K562 (cell line): ENCODE data around the gene HEMK1. TPM values are rescaled to one million over a fixed set of nuclear protein-coding genes. Genes with fewer than 3 reads are reported as not detected.
A peak's percentile ranks its signal among the peaks of the same experiment; 100 is the strongest.

ENCODE experiments used
- BACH1 ChIP-seq: fragments of 200-800 bp; sonication (Bioruptor generic); IDR thresholded peaks from 2 replicates; pipeline ENCODE4 v1.6.1; 2016; ENCODE audit warnings: missing genetic modification characterization, missing compliant biosample characterization
- CBFA2T2 ChIP-seq: fragments of 450-650 bp; conservative IDR thresholded peaks from 2 replicates; pipeline ENCODE4 v1.6.1; 2017; ENCODE audit warnings: mild to moderate bottlenecking
- CBFA2T3 ChIP-seq: fragments of 450-650 bp; IDR thresholded peaks from 2 replicates; pipeline ENCODE4 v1.6.1; 2017
- GMEB1 ChIP-seq: fragments of 250-450 bp; sonication (Bioruptor Pico); IDR thresholded peaks from 2 replicates; pipeline ENCODE4 v1.4.0; 2020; ENCODE audit warnings: mild to moderate bottlenecking
- HDAC2 ChIP-seq: fragments of 450-650 bp; IDR thresholded peaks from 2 replicates; pipeline ENCODE4 v1.6.1; 2016; ENCODE audit warnings: mild to moderate bottlenecking
- LEF1 ChIP-seq: fragments of 450-650 bp; IDR thresholded peaks from 2 replicates; pipeline ENCODE4 v1.6.1; 2016; ENCODE audit warnings: mild to moderate bottlenecking
- MBD2 ChIP-seq: sonication (generic); IDR thresholded peaks from 2 replicates; pipeline ENCODE4 v1.6.1; 2016; ENCODE audit warnings: low read depth, borderline replicate concordance
- NBN ChIP-seq: fragments of 450-650 bp; IDR thresholded peaks from 2 replicates; pipeline ENCODE4 v1.6.1; 2016; ENCODE audit warnings: low read depth, mild to moderate bottlenecking
- NCOR1 ChIP-seq: fragments of 450-650 bp; IDR thresholded peaks from 2 replicates; pipeline ENCODE4 v1.6.1; 2016; ENCODE audit warnings: mild to moderate bottlenecking, moderate library complexity
- PKNOX1 ChIP-seq: fragments of 450-650 bp; IDR thresholded peaks from 2 replicates; pipeline ENCODE4 v1.6.1; 2016
- SIRT6 ChIP-seq: IDR thresholded peaks from one replicate; pipeline ENCODE4 v1.6.1; 2012; ENCODE audit warnings: low read depth, mild to moderate bottlenecking, control low read depth, inconsistent platforms, low read length, moderate library complexity
- TBL1XR1 ChIP-seq, 2 experiments: IDR thresholded peaks; 2 replicates each; pipeline ENCODE4 v1.6.1; 2012; ENCODE audit warnings: improper control_type of control experiment in 2 of 2, low read length in 2 of 2, mild to moderate bottlenecking in 1 of 2
- ZFPM2 ChIP-seq: fragments of 250-450 bp; sonication (Bioruptor Pico); IDR thresholded peaks from 2 replicates; pipeline ENCODE4 v1.5.1; 2022; ENCODE audit warnings: mild to moderate bottlenecking
- polyA plus RNA-seq, 8 experiments: library from polyadenylated mRNA; depleted of rRNA in 4 of 8; stranded (reverse) in 5 of 8; unstranded in 3 of 8; fragments of >200 nt; fragmentation: Nextera tagmentation in 2 of 8; fragmentation: Illumina TruSeq in 1 of 8; extraction: Ambion mirVana in 2 of 8; extraction: Trizol in 1 of 8; gene quantifications; 2 replicates each; pipeline versions ENCODE4 v1.2.1 to v1.2.3, GENCODE V29; 2011 to 2014; ENCODE audit warnings: inconsistent platforms in 1 of 8, missing spikeins in 1 of 8
- total RNA-seq, 7 experiments: library from RNA; depleted of rRNA in 6 of 7; stranded (reverse); fragments of >200 nt in 6 of 7; fragmentation: Illumina TruSeq in 2 of 7; extraction: Trizol in 2 of 7; gene quantifications; 2 replicates each; pipeline versions ENCODE4 v1.2.1 to v1.2.3, GENCODE V29; 2011 to 2021; ENCODE audit warnings: low replicate concordance in 1 of 7
- TF ChIP-seq, protein P1 (sequence below), 2 experiments: fragments of 450-650 bp in 1 of 2; sonication (generic) in 1 of 2; formaldehyde crosslinking in 1 of 2; IDR thresholded peaks; 2 replicates each; pipeline versions ENCODE4 v1.7.1 to v1.9.0; 2016 to 2022; ENCODE audit warnings: inconsistent platforms in 1 of 2, mild to moderate bottlenecking in 1 of 2, missing genetic modification reagents in 1 of 2
- TF ChIP-seq, protein P2 (sequence below): sonication (generic); formaldehyde crosslinking; IDR thresholded peaks from 2 replicates; pipeline ENCODE4 v1.8.0; 2022; ENCODE audit warnings: missing genetic modification reagents, mild to moderate bottlenecking, moderate library complexity, borderline replicate concordance
- TF ChIP-seq, protein P3 (sequence below): fragments of 250-450 bp; sonication (Bioruptor Pico); IDR thresholded peaks from 2 replicates; pipeline ENCODE4 v1.6.1; 2021; ENCODE audit warnings: mild to moderate bottlenecking

Gene HEMK1
- total and polyA plus RNA-seq, 9 of the 15 experiments (the other 6 are each of a cell fraction or from before 2014, with no cell fraction given) = 2.0 to 16.8 (median 11.4) TPM

DNA sequence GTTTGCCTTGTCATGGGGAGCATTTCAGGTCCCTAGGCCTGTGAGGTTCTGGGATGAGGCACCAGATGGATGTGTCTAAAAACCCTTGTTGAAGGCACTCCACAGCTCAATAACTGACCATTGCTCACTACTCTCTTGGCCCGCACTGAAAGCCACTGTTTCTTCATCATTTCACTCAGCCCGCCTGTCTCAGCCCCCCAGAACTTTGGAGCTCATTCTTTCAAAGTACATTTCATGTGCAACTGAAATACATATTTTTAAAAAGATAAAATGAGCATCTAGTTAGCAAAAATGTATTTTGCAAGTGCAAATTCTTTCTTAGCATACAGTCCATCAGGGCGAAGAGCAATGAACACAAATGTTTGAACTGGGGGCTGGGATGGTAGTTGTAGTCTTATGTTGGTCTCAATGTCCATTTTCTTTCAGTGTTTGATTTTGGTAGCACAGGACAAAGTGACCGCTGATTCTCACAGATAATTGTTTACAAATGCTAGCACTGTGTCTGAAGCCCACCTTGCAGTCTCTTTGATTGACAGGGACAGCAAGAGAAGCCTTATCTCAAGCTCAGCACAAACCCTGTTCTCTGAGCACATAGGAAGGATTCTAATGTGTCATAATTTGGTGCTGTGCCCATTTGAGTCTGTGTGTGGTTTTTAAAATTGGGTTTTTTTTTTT is 19.6 kb downstream of the HEMK1 start (continued):
- TF ChIP-seq CBFA2T2 = no peak
- peak; percentile 42; the same call in 1 of the 2 replicates for TF ChIP-seq CBFA2T3
- TF ChIP-seq TBL1XR1 (IDR thresholded peaks at IDR 0.05; ENCODE audit: low read length in 2 of 2) = no peak
- no peak for TF ChIP-seq SIRT6
- TF ChIP-seq PKNOX1 = peak; percentile 96
- TF ChIP-seq ZFPM2 (CRISPR knock-in tag) = no peak
- TF ChIP-seq BACH1 = no peak
- TF ChIP-seq, protein P1, sequence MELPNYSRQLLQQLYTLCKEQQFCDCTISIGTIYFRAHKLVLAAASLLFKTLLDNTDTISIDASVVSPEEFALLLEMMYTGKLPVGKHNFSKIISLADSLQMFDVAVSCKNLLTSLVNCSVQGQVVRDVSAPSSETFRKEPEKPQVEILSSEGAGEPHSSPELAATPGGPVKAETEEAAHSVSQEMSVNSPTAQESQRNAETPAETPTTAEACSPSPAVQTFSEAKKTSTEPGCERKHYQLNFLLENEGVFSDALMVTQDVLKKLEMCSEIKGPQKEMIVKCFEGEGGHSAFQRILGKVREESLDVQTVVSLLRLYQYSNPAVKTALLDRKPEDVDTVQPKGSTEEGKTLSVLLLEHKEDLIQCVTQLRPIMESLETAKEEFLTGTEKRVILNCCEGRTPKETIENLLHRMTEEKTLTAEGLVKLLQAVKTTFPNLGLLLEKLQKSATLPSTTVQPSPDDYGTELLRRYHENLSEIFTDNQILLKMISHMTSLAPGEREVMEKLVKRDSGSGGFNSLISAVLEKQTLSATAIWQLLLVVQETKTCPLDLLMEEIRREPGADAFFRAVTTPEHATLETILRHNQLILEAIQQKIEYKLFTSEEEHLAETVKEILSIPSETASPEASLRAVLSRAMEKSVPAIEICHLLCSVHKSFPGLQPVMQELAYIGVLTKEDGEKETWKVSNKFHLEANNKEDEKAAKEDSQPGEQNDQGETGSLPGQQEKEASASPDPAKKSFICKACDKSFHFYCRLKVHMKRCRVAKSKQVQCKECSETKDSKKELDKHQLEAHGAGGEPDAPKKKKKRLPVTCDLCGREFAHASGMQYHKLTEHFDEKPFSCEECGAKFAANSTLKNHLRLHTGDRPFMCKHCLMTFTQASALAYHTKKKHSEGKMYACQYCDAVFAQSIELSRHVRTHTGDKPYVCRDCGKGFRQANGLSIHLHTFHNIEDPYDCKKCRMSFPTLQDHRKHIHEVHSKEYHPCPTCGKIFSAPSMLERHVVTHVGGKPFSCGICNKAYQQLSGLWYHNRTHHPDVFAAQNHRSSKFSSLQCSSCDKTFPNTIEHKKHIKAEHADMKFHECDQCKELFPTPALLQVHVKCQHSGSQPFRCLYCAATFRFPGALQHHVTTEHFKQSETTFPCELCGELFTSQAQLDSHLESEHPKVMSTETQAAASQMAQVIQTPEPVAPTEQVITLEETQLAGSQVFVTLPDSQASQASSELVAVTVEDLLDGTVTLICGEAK (IDR thresholded peaks at IDR 0.05) = no peak
- TF ChIP-seq, protein P1 (CRISPR knock-in tag; IDR thresholded peaks at IDR 0.05) = no peak
- TF ChIP-seq, protein P2, sequence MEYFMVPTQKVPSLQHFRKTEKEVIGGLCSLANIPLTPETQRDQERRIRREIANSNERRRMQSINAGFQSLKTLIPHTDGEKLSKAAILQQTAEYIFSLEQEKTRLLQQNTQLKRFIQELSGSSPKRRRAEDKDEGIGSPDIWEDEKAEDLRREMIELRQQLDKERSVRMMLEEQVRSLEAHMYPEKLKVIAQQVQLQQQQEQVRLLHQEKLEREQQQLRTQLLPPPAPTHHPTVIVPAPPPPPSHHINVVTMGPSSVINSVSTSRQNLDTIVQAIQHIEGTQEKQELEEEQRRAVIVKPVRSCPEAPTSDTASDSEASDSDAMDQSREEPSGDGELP (CRISPR knock-in tag) = no peak
- TF ChIP-seq, protein P3, sequence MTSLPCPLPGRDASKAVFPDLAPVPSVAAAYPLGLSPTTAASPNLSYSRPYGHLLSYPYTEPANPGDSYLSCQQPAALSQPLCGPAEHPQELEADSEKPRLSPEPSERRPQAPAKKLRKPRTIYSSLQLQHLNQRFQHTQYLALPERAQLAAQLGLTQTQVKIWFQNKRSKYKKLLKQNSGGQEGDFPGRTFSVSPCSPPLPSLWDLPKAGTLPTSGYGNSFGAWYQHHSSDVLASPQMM (CRISPR knock-in tag) = no peak
- TF ChIP-seq MBD2 = no peak
- TF ChIP-seq NBN = no peak
- TF ChIP-seq NCOR1 = no peak
- no peak for TF ChIP-seq GMEB1 (CRISPR knock-in tag)
- no peak for TF ChIP-seq LEF1
- no peak for TF ChIP-seq HDAC2
